ENCODE data around the gene ATP10D.

ATP10D gene

DNA sequence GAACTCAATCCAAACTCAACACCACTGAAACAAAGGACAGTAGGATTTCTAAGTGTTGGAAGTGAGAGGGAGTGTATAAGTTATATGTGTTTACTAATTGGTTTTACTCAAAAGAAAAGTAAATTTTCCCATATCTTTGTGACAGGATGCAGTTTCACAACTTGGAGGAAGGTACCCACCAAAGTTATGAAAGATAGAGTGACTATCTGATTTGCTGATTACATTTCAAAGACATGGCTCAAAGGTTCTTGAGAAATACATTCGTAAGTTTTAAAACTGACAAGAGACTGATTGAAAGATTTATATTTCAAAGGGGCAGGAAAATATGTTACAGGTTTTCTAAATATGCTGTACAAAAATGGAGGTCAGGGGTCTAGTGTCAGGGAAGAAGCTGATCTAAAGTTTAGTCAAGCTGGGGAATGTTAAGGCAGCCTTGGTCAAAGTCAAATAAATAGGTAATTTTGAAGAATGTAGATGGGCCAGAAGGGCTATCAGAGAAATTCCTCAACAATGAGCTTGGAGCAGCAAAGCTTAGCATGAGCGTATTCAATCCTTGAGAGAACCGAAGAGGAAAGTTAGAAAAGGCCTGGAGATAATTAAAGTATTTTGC, 11.8 kb upstream of the ATP10D start:
- Histone ChIP-seq H3K27me3 (ENCODE audit: insufficient read depth, low read length) (no peaks in the 10 kb centered on the region), H4K91ac (ENCODE audit: low read depth, low read length) (no peak overlapping the region), H3K14ac (ENCODE audit: low read length) (no peak overlapping the region), H2BK5ac (ENCODE audit: low read depth, low read length, poor library complexity) (no peak overlapping the region), H3K36me3 (ENCODE audit: control insufficient read depth in 1 of 2, insufficient read depth in 2 of 2, low read length in 2 of 2) (no peaks in the 10 kb centered on the region), H3K79me2 (ENCODE audit: control insufficient read depth, insufficient read depth, low read length, poor library complexity) (no peaks in the 10 kb centered on the region), H3K9me3 (ENCODE audit: insufficient read depth, low read depth, low read length) (no peaks in the 10 kb centered on the region), H3K27ac (ENCODE audit: low read depth, low read length) (peak overlapping the region; percentile 33), H3K9ac (ENCODE audit: low read length) (no peak overlapping the region), H3K23ac (ENCODE audit: low read length) (no peak overlapping the region), H3K4me1 (ENCODE audit: control insufficient read depth in 1 of 2, insufficient read depth in 2 of 2, low read length in 2 of 2) (peaks cover 5% of the 10 kb centered on the region in 2 experiments), H2BK12ac (ENCODE audit: low read length) (no peak overlapping the region), H3K4me3 (ENCODE audit: low read depth, low read length) (no peak overlapping the region), H2AFZ (ENCODE audit: insufficient read depth, low read length, poor library complexity) (no peak overlapping the region), H2AK5ac (ENCODE audit: low read length) (no peak overlapping the region), H4K12ac (ENCODE audit: low read depth, low read length) (no peak overlapping the region), H3K4ac (ENCODE audit: low read depth, low read length) (no peak overlapping the region), H2BK120ac (ENCODE audit: insufficient read depth, low read length, poor library complexity) (no peak overlapping the region), H3K4me2 (ENCODE audit: low read length) (no peak overlapping the region), H4K8ac (ENCODE audit: low read depth, low read length) (no peak overlapping the region), H3K18ac (ENCODE audit: low read length) (no peak overlapping the region), H3K79me1 (ENCODE audit: low read length) (peaks cover 17% of the 10 kb centered on the region)
- no CpG with 5 or more reads among the region's 3 CpGs for WGBS (ENCODE audit: extremely low coverage, insufficient coverage, insufficient read length)
- peak; percentile 48 to 92 for DNase-seq

DNA sequence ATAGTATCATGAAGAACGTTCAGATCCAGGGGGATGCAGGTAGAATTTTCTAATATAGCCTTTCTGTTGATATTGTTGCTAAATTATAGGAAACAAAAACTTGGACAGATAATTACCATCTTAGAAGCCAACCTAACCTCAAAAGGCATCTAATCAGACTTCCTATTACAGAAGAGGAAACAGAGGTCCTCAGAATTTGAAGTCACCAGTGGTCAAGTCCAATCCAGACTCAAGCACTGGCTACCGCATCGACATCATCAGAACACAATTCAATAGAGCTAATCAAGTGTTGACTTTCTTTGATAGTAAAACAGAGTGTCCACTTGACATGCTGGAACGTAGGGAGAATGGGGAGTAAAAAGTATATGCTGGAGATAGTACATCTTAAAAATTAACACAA, 10.3 kb upstream of the ATP10D start:
- Histone ChIP-seq H3K4me3 (ENCODE audit: low read depth, low read length) (no peak overlapping the region), H4K91ac (ENCODE audit: low read depth, low read length) (no peak overlapping the region), H3K9me3 (ENCODE audit: insufficient read depth, low read depth, low read length) (no peaks in the 10 kb centered on the region), H4K8ac (ENCODE audit: low read depth, low read length) (no peak overlapping the region), H3K9ac (ENCODE audit: low read length) (no peak overlapping the region), H3K14ac (ENCODE audit: low read length) (no peak overlapping the region), H2AK5ac (ENCODE audit: low read length) (no peak overlapping the region), H3K27me3 (ENCODE audit: insufficient read depth, low read length) (no peaks in the 10 kb centered on the region), H2BK5ac (ENCODE audit: low read depth, low read length, poor library complexity) (no peak overlapping the region), H2BK12ac (ENCODE audit: low read length) (no peak overlapping the region), H3K79me2 (ENCODE audit: control insufficient read depth, insufficient read depth, low read length, poor library complexity) (no peaks in the 10 kb centered on the region), H3K4me2 (ENCODE audit: low read length) (no peak overlapping the region), H2AFZ (ENCODE audit: insufficient read depth, low read length, poor library complexity) (no peak overlapping the region), H4K12ac (ENCODE audit: low read depth, low read length) (no peak overlapping the region), H3K36me3 (ENCODE audit: control insufficient read depth in 1 of 2, insufficient read depth in 2 of 2, low read length in 2 of 2) (no peaks in the 10 kb centered on the region), H3K18ac (ENCODE audit: low read length) (no peak overlapping the region), H3K4ac (ENCODE audit: low read depth, low read length) (no peak overlapping the region), H2BK120ac (ENCODE audit: insufficient read depth, low read length, poor library complexity) (peak overlapping the region; percentile 58), H3K4me1 (ENCODE audit: control insufficient read depth in 1 of 2, insufficient read depth in 2 of 2, low read length in 2 of 2) (peaks cover 5% of the 10 kb centered on the region in 2 experiments), H3K27ac (ENCODE audit: low read depth, low read length) (no peak overlapping the region), H3K79me1 (ENCODE audit: low read length) (peaks cover 16% of the 10 kb centered on the region), H3K23ac (ENCODE audit: low read length) (no peak overlapping the region)
- no peak for DNase-seq
- WGBS (ENCODE audit: extremely low coverage, insufficient coverage, insufficient read length): no CpG with 5 or more reads among the region's 4 CpGs

DNA sequence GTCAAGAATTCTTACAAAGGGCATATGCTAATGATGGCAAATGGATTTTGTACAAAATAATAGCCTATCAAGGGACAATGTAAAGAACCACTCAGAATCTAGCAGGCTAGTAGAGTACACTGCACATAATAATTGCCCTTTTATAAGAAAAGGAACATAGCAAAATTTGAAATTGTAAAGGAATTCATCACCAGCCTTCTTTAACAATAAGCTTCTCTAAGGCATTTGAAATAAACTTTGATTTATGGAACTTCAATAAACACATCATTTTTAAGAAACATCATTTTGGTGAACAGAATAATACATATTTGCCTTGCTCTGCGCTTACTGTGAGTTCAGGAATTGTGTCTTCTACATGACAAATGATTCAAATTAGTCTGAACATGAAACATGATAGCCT, 9.7 kb upstream of the ATP10D start:
- no peak overlapping the region for H3K27ac ChIP-seq (ENCODE audit: low read depth, low read length)
- H4K12ac ChIP-seq (ENCODE audit: low read depth, low read length): no peak overlapping the region
- H3K4me3 ChIP-seq (ENCODE audit: low read depth, low read length): no peak overlapping the region
- no peak overlapping the region for H4K8ac ChIP-seq (ENCODE audit: low read depth, low read length)
- H3K23ac ChIP-seq (ENCODE audit: low read length): no peak overlapping the region
- no peak overlapping the region for H3K4ac ChIP-seq (ENCODE audit: low read depth, low read length)
- H2AFZ ChIP-seq (ENCODE audit: insufficient read depth, low read length, poor library complexity): no peak overlapping the region
- H3K18ac ChIP-seq (ENCODE audit: low read length): no peak overlapping the region
- H2BK5ac ChIP-seq (ENCODE audit: low read depth, low read length, poor library complexity): no peak overlapping the region
- no peaks in the 10 kb centered on the region for H3K9me3 ChIP-seq (ENCODE audit: insufficient read depth, low read depth, low read length)
- no peak overlapping the region for H3K4me2 ChIP-seq (ENCODE audit: low read length)
- no peak overlapping the region for H3K9ac ChIP-seq (ENCODE audit: low read length)
- H2BK120ac ChIP-seq (ENCODE audit: insufficient read depth, low read length, poor library complexity): peak overlapping the region; percentile 47
- H3K79me1 ChIP-seq (ENCODE audit: low read length): peaks cover 16% of the 10 kb centered on the region
- H3K14ac ChIP-seq (ENCODE audit: low read length): no peak overlapping the region
- H3K36me3 ChIP-seq (ENCODE audit: control insufficient read depth in 1 of 2, insufficient read depth in 2 of 2, low read length in 2 of 2): no peaks in the 10 kb centered on the region
- DNase-seq: no peak
- no CpG with 5 or more reads among the region's 1 CpG for WGBS (ENCODE audit: extremely low coverage, insufficient coverage, insufficient read length)
- H2AK5ac ChIP-seq (ENCODE audit: low read length): no peak overlapping the region
- peak overlapping the region; percentile 76 for H4K91ac ChIP-seq (ENCODE audit: low read depth, low read length)
- H3K4me1 ChIP-seq (ENCODE audit: control insufficient read depth in 1 of 2, insufficient read depth in 2 of 2, low read length in 2 of 2): peaks cover 5% of the 10 kb centered on the region in 2 experiments
- H3K79me2 ChIP-seq (ENCODE audit: control insufficient read depth, insufficient read depth, low read length, poor library complexity): no peaks in the 10 kb centered on the region
- peak overlapping the region; percentile 43 for H2BK12ac ChIP-seq (ENCODE audit: low read length)
- no peaks in the 10 kb centered on the region for H3K27me3 ChIP-seq (ENCODE audit: insufficient read depth, low read length)

DNA sequence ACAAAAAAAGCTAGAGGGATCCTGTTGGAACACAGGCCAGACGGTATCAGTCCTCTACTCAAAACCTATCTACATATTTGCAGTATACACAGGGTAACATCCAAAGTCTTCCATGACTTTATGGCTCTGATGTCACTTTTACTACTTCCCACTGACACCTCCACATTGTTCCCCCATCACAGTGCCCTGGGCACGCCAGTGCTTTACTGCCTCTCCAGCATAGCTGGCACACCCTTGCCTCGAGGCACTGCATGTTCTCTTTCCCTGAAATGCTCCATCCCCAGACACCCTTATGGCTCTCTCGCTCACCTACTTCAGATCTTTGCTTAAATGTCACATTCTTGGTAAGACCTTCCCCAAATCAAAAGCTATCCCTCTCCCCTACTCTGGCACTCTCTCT, 6.3 kb upstream of the ATP10D start:
- Histone ChIP-seq H3K79me1 (ENCODE audit: low read length) (peaks cover 4% of the 10 kb centered on the region), H3K9me3 (ENCODE audit: insufficient read depth, low read depth, low read length) (no peaks in the 10 kb centered on the region), H3K27me3 (ENCODE audit: insufficient read depth, low read length) (no peaks in the 10 kb centered on the region), H2BK12ac (ENCODE audit: low read length) (no peak overlapping the region), H4K91ac (ENCODE audit: low read depth, low read length) (no peak overlapping the region), H3K79me2 (ENCODE audit: control insufficient read depth, insufficient read depth, low read length, poor library complexity) (no peaks in the 10 kb centered on the region), H3K18ac (ENCODE audit: low read length) (no peak overlapping the region), H3K4me2 (ENCODE audit: low read length) (no peak overlapping the region), H3K27ac (ENCODE audit: low read depth, low read length) (no peak overlapping the region), H3K23ac (ENCODE audit: low read length) (no peak overlapping the region), H3K4me1 (ENCODE audit: control insufficient read depth in 1 of 2, insufficient read depth in 2 of 2, low read length in 2 of 2) (no peaks in the 10 kb centered on the region), H4K12ac (ENCODE audit: low read depth, low read length) (no peak overlapping the region), H2AK5ac (ENCODE audit: low read length) (no peak overlapping the region), H2BK120ac (ENCODE audit: insufficient read depth, low read length, poor library complexity) (no peak overlapping the region), H3K9ac (ENCODE audit: low read length) (peak overlapping the region; percentile 23), H2AFZ (ENCODE audit: insufficient read depth, low read length, poor library complexity) (no peak overlapping the region), H3K36me3 (ENCODE audit: control insufficient read depth in 1 of 2, insufficient read depth in 2 of 2, low read length in 2 of 2) (no peaks in the 10 kb centered on the region), H3K4me3 (ENCODE audit: low read depth, low read length) (no peak overlapping the region), H3K4ac (ENCODE audit: low read depth, low read length) (no peak overlapping the region), H4K8ac (ENCODE audit: low read depth, low read length) (no peak overlapping the region), H2BK5ac (ENCODE audit: low read depth, low read length, poor library complexity) (no peak overlapping the region), H3K14ac (ENCODE audit: low read length) (no peak overlapping the region)
- WGBS (ENCODE audit: extremely low coverage, insufficient coverage, insufficient read length): no CpG with 5 or more reads among the region's 4 CpGs
- peak in 1 of 2 donors; percentile 39 for DNase-seq
